IPS-11a (cell line): Measurements from ENCODE around the gene APPL2.

ENCODE experiments used
- H3K4me3 ChIP-seq: one replicate; pipeline ENCODE4 v1.5.1; 2013; ENCODE audit warnings: low read depth, low read length, control low read depth

Gene APPL2

GRCh38 chr12:105142259-105142658 lies 93.7 kb downstream of the APPL2 start:
- no peak overlapping the region for H3K4me3 ChIP-seq

- H3K4me3 ChIP-seq: no peak overlapping the region
Observed at GRCh38 chr12:105141320-105141922, 94.6 kb downstream of the APPL2 start.

GRCh38 chr12:105138248-105138647 lies 97.7 kb downstream of the APPL2 start:
- no peak overlapping the region for H3K4me3 ChIP-seq
